Uterus (tissue), 2 donors: ENCODE measurements around the gene NR3C2.

Source experiments
- POLR2A ChIP-seq, 2 donors: fragments of 450-650 bp; IDR thresholded peaks; one replicate each; pipeline ENCODE4 v1.6.1; 2016; ENCODE audit warnings: antibody characterized with exemption in 2 of 2, mild to moderate bottlenecking in 1 of 2, moderate library complexity in 1 of 2
- TF ChIP-seq, protein P1 (sequence below), 4 experiments: fragments of 200-600 bp in 2 of 4; fragments of 450-650 bp in 2 of 4; sonication (generic) in 2 of 4; IDR thresholded peaks; one replicate each; pipeline ENCODE4 v1.5.1; 2016 to 2019; ENCODE audit warnings: antibody characterized with exemption in 4 of 4, mild to moderate bottlenecking in 2 of 4, moderate library complexity in 1 of 4

DNA sequence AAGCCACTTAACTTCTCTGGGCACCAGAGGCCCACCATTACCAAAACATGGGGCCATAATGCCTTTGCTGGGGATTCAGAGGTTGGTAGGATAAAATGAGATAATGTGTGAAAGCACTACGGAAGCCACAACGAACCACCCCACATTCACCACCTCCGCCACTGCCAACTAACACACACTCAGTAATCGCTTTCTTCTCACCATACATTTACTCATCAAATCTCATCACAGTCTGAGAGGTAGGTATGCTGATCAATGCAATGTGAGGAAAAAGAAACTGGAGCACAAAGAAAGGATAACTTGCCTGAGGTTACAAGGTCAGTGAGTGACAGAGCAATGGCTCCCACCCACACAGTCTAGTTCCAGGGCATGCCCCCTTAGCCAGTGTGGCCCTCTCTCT lies 257.3 kb downstream of the NR3C2 start:
- TF ChIP-seq, protein P1, sequence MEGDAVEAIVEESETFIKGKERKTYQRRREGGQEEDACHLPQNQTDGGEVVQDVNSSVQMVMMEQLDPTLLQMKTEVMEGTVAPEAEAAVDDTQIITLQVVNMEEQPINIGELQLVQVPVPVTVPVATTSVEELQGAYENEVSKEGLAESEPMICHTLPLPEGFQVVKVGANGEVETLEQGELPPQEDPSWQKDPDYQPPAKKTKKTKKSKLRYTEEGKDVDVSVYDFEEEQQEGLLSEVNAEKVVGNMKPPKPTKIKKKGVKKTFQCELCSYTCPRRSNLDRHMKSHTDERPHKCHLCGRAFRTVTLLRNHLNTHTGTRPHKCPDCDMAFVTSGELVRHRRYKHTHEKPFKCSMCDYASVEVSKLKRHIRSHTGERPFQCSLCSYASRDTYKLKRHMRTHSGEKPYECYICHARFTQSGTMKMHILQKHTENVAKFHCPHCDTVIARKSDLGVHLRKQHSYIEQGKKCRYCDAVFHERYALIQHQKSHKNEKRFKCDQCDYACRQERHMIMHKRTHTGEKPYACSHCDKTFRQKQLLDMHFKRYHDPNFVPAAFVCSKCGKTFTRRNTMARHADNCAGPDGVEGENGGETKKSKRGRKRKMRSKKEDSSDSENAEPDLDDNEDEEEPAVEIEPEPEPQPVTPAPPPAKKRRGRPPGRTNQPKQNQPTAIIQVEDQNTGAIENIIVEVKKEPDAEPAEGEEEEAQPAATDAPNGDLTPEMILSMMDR (IDR thresholded peaks at IDR 0.05) = no peak
- TF ChIP-seq POLR2A (IDR thresholded peaks at IDR 0.05) = no peak
